Osteoblast (primary cell): Measurements from ENCODE around the gene PPFIA4. TPM values are rescaled to one million over a fixed set of nuclear protein-coding genes. Genes with fewer than 3 reads are reported as not detected.
"Not testable (repeated sequence)": the region's sequence is repeated elsewhere in the genome, so short reads cannot be mapped to it uniquely, and the experiment has no call there.

ENCODE experiments used
- DNase-seq: peaks from one replicate; pipeline ENCODE4 v3.0.0; 2011; ENCODE audit warnings: low spot score, mixed read lengths; ENCODE audit not compliant: insufficient read length; ENCODE audit errors: missing footprints
- H2AFZ ChIP-seq: 2 replicates; pipeline ENCODE4 v1.6.0; 2011; ENCODE audit warnings: mild to moderate bottlenecking, low read length
- H3K27ac ChIP-seq: 2 replicates; pipeline ENCODE4 v1.5.1; 2011; ENCODE audit warnings: mild to moderate bottlenecking, low read depth, low read length, moderate library complexity
- H3K27me3 ChIP-seq: 2 replicates; pipeline ENCODE4 v1.6.0; 2012; ENCODE audit warnings: mild to moderate bottlenecking, control low read depth, inconsistent platforms, low read length, moderate library complexity; ENCODE audit not compliant: insufficient read depth
- H3K36me3 ChIP-seq: 2 replicates; pipeline ENCODE4 v1.5.1; 2011; ENCODE audit warnings: mild to moderate bottlenecking, low read length, control low read depth, moderate library complexity; ENCODE audit not compliant: insufficient read depth
- H3K4me1 ChIP-seq: 2 replicates; pipeline ENCODE4 v1.5.1; 2011; ENCODE audit warnings: mild to moderate bottlenecking, low read length, control low read depth, moderate library complexity; ENCODE audit not compliant: insufficient read depth
- H3K4me2 ChIP-seq: 2 replicates; pipeline ENCODE4 v1.6.0; 2011; ENCODE audit warnings: mild to moderate bottlenecking, low read length; ENCODE audit not compliant: insufficient read depth
- H3K4me3 ChIP-seq: fragments of 200-600 bp; sonication (generic); 3 replicates; pipeline ENCODE4 v1.5.1; 2012; ENCODE audit warnings: mild to moderate bottlenecking, low read length, inconsistent platforms; ENCODE audit not compliant: insufficient read depth
- H3K79me2 ChIP-seq: 2 replicates; pipeline ENCODE4 v1.6.0; 2012; ENCODE audit warnings: mild to moderate bottlenecking, low read length, control low read depth, inconsistent platforms; ENCODE audit not compliant: insufficient read depth
- H3K9me3 ChIP-seq: 2 replicates; pipeline ENCODE4 v1.5.1; 2011; ENCODE audit warnings: low read depth, low read length, control low read depth
- H4K20me1 ChIP-seq: 2 replicates; pipeline ENCODE4 v1.6.0; 2012; ENCODE audit warnings: mild to moderate bottlenecking, low read length, control low read depth; ENCODE audit not compliant: insufficient read depth
- total RNA-seq: library from RNA; depleted of rRNA; stranded (reverse); fragments of >200 nt; gene quantifications from 2 replicates; pipeline ENCODE4 v1.2.3, GENCODE V29; 2012
- TF ChIP-seq, protein P1 (sequence below): IDR thresholded peaks from 2 replicates; pipeline ENCODE4 v1.5.1; 2011; ENCODE audit warnings: mild to moderate bottlenecking, low read depth, low read length, moderate library complexity; ENCODE audit errors: extremely low read depth

The PPFIA4 gene
- total RNA-seq, 1 donor, result 10.9 TPM

DNA sequence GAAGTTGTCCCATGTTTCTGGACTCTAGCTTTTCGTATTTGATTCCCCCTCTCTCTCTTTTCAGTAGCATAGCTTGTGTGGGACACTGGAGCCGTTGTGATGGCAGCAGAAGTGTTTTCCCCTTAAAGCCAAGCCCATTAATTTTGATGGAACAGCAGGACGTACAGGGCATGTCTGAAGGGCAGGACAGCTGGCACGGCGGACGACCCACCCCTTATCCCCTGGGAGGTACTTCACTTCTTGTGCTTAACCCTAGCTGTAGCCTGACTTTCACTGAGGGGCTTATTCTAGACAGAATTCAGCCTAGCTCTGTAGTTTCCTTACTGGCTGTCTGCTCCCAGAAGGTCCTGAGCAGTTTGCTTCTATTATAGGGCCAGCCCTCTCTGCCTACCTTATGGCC, 8.6 kb upstream of the PPFIA4 start:
- no peak for DNase-seq
- no peak overlapping the region for H2AFZ ChIP-seq
- peaks cover 16% of the 10 kb centered on the region for H3K79me2 ChIP-seq
- TF ChIP-seq, protein P1, sequence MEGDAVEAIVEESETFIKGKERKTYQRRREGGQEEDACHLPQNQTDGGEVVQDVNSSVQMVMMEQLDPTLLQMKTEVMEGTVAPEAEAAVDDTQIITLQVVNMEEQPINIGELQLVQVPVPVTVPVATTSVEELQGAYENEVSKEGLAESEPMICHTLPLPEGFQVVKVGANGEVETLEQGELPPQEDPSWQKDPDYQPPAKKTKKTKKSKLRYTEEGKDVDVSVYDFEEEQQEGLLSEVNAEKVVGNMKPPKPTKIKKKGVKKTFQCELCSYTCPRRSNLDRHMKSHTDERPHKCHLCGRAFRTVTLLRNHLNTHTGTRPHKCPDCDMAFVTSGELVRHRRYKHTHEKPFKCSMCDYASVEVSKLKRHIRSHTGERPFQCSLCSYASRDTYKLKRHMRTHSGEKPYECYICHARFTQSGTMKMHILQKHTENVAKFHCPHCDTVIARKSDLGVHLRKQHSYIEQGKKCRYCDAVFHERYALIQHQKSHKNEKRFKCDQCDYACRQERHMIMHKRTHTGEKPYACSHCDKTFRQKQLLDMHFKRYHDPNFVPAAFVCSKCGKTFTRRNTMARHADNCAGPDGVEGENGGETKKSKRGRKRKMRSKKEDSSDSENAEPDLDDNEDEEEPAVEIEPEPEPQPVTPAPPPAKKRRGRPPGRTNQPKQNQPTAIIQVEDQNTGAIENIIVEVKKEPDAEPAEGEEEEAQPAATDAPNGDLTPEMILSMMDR, result no peak
- H3K27me3 ChIP-seq, result no peaks in the 10 kb centered on the region
- H3K4me3 ChIP-seq, result no peak overlapping the region
- no peak overlapping the region for H3K4me2 ChIP-seq
- no peaks in the 10 kb centered on the region for H3K4me1 ChIP-seq
- peaks cover 4% of the 10 kb centered on the region for H4K20me1 ChIP-seq
- no peak overlapping the region for H3K27ac ChIP-seq
- peaks cover 84% of the 10 kb centered on the region for H3K36me3 ChIP-seq
- no peaks in the 10 kb centered on the region for H3K9me3 ChIP-seq

DNA sequence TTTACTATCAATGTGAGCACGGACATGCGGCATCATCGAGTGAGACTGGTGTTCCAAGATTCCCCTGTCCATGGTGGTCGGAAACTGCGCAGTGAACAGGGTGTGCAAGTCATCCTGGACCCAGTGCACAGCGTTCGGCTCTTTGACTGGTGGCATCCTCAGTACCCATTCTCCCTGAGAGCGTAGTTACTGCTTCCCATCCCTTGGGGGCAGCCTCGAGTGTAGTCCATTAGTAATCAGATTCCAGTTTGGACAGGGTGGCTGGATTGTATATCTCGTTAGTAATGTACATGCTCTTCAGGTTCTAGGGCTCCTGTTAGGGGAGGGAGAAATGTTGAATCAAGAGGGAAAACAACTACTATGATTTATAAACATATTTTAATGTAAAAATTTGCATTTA, 3.4 kb upstream of the PPFIA4 start:
- DNase-seq, H3K27ac ChIP-seq, H3K79me2 ChIP-seq, H2AFZ ChIP-seq, H4K20me1 ChIP-seq, H3K9me3 ChIP-seq, H3K4me2 ChIP-seq, H3K4me3 ChIP-seq: not testable (repeated sequence)
- H3K4me1 ChIP-seq, result peaks cover 10% of the 10 kb centered on the region
- H3K36me3 ChIP-seq, result peaks cover 53% of the 10 kb centered on the region
- H3K27me3 ChIP-seq, result peaks cover 11% of the 10 kb centered on the region

DNA sequence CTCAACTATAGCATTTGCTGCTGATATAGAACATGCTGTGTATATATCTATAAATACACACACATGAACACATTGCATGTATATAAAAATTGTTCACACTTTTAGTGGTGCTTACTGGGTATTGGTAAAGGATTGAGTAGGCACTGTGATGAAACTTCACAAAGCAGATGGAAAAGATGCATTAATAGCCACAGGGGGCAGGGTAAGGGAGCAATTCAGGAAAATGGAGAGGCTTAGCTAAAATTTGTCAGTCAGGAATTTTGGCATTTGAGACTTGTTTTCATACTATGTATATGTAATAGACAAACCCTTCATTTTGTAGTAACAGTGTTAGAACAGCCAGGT, 633 bp upstream of the PPFIA4 start:
- peaks cover 10% of the 10 kb centered on the region for H3K4me1 ChIP-seq
- peak overlapping the region; percentile 54 for H3K27ac ChIP-seq
- H4K20me1 ChIP-seq, result no peaks in the 10 kb centered on the region
- peak overlapping the region; percentile 100 for H2AFZ ChIP-seq
- H3K9me3 ChIP-seq, result no peaks in the 10 kb centered on the region
- peak overlapping the region; percentile 75 for H3K4me3 ChIP-seq
- H3K36me3 ChIP-seq, result peaks cover 28% of the 10 kb centered on the region
- DNase-seq, result peak; percentile 90
- peak overlapping the region; percentile 83 for H3K4me2 ChIP-seq
- TF ChIP-seq, protein P1, result no peak
- H3K79me2 ChIP-seq, result no peaks in the 10 kb centered on the region
- H3K27me3 ChIP-seq, result peaks cover 11% of the 10 kb centered on the region

DNA sequence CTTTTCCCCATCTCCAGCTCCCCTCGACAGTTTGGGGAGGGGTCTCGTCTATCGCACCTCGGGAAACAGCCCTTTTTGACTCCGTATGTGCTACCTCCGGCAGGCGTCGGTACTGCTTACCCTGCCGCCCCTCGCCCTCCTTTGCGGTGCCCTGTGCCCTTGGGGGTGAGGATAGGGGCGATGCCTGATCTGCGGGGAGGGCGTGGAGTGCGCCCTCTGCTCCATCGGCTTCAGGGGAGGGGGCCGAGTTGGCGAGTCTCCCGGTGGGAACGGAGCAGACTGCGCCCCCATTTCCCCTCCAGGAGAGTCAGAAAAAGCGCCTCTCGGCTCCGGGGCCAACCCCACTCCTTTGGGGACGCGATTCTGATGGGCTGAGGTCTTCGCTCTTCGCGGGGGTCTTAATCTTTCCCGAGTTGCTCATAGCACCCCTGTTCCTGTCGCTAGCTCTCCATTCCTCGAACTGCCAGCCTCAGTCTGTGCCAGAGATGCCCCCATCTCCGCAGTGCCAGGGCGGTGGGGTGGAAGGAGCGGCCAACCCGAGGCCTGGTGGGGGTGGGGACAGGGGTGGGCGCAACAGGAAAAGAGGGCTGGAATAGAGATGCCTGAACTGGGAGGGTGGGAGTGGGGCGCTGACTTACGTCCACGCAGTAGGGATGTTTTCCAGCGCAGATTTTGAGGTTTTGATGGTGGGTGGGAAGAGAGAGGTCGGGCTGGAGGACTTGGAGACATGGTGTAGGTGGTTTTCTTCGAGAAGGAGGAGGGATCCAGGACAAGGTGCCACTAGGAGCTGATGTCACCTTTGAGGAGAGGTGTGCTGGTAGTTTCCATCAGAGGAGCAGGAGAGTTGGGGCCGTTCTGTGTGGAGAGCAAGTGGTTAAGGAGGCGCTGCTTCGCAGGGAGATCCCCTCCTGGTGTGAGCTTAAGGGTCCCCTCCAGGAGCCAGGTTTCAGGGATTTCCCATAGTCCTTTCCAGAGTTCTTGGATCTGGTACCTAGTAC, 674 bp downstream of the PPFIA4 start:
- peak overlapping the region; percentile 49 for H2AFZ ChIP-seq
- peaks cover 11% of the 10 kb centered on the region for H3K27me3 ChIP-seq
- peak overlapping the region; percentile 75 for H3K4me3 ChIP-seq
- DNase-seq, result peak; percentile 81
- H3K36me3 ChIP-seq, result peaks cover 15% of the 10 kb centered on the region
- H3K4me1 ChIP-seq, result peaks cover 10% of the 10 kb centered on the region
- no peaks in the 10 kb centered on the region for H4K20me1 ChIP-seq
- no peak overlapping the region for H3K27ac ChIP-seq
- no peaks in the 10 kb centered on the region for H3K9me3 ChIP-seq
- no peaks in the 10 kb centered on the region for H3K79me2 ChIP-seq
- TF ChIP-seq, protein P1, result no peak
- peak overlapping the region; percentile 83 for H3K4me2 ChIP-seq
